ENCODE measurements around the gene KCNIP4. TPM values are rescaled to one million over a fixed set of nuclear protein-coding genes. Genes with fewer than 3 reads are reported as not detected.

The KCNIP4 gene
- total and polyA plus RNA-seq, 2 donors (not counting 3 experiments of a cell fraction or from before 2014, with no cell fraction given), result not detected

- Histone ChIP-seq H3K9me3 (replicated peaks; ENCODE audit: control insufficient read depth, insufficient read depth, low read length) (no peaks in the 10 kb centered on the region), H3K4me1 (ENCODE audit: control insufficient read depth, extremely low read depth, insufficient read depth, low read length) (peaks cover 18% of the 10 kb centered on the region), H3K9me1 (replicated peaks; ENCODE audit: control insufficient read depth, extremely low read depth, insufficient read depth, low read length) (no peaks in the 10 kb centered on the region), H3K4me2 (ENCODE audit: insufficient read depth, low read length) (no peak overlapping the region), H3K9ac (replicated peaks; ENCODE audit: extremely low read depth, insufficient read depth, low read length) (no peak overlapping the region), H4K20me1 (replicated peaks; ENCODE audit: control insufficient read depth, extremely low read depth, insufficient read depth, low read length) (no peaks in the 10 kb centered on the region), H3K27me3 (ENCODE audit: control insufficient read depth in 2 of 2, insufficient read depth in 2 of 2, low read length in 2 of 2) (peaks cover 0 to 6% of the 10 kb centered on the region in 2 experiments), H2AFZ (ENCODE audit: low read depth, low read length) (no peak overlapping the region), H3K79me2 (ENCODE audit: control insufficient read depth, insufficient read depth, low read length) (peaks cover 17% of the 10 kb centered on the region), H3K27ac (ENCODE audit: insufficient read depth, low read depth, low read length) (no peak overlapping the region), H3K4me3 (replicated peaks in 1 of 3; ENCODE audit: insufficient read depth in 1 of 3, low read depth in 1 of 3, low read length in 3 of 3) (no peak overlapping the region), H3K36me3 (ENCODE audit: control insufficient read depth in 2 of 2, extremely low read depth in 1 of 2, insufficient read depth in 2 of 2, low read length in 2 of 2) (no peaks in the 10 kb centered on the region)
- no TSS peak for BruUV-seq (replicated peaks)
- FAIRE-seq (no peak), DNase-seq (ENCODE audit: low read depth, low spot score) (no peak)
- ChIA-PET POLR2A (no interaction called here), CTCF (interaction anchor here (0.8 to 1.4 kb wide), 3 partner anchors 14 to 1069 kb away, joined by 3 to 5 read pairs (median 3); no protein-coding TSS in a partner anchor)
- dilution Hi-C loops (cut with MboI; ENCODE audit: extremely low pct_ligation_motif_present, low sequenced_read_pairs) (loop anchor here (25.0 kb wide), 1 partner anchor 287 kb away; no protein-coding TSS in a partner anchor), intact Hi-C loops (cut with micrococcal nuclease) (no loop called here)
- TF ChIP-seq MYC (IDR thresholded peaks at IDR 0.05; ENCODE audit: low read depth, low read length) (no peak), FOS (IDR thresholded peaks at IDR 0.05; ENCODE audit: borderline replicate concordance, insufficient read depth, low read length) (no peak), GATA2 (IDR thresholded peaks at IDR 0.05; ENCODE audit: insufficient read depth, insufficient read length, low read depth, low read length) (no peak)
- TF ChIP-seq, protein P1, sequence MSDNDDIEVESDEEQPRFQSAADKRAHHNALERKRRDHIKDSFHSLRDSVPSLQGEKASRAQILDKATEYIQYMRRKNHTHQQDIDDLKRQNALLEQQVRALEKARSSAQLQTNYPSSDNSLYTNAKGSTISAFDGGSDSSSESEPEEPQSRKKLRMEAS (IDR thresholded peaks at IDR 0.05; ENCODE audit: insufficient read depth, insufficient read length), result no peak
Observed at GRCh38 chr4:20698820-20699219, 1249.8 kb downstream of the KCNIP4 start.

GRCh38 chr4:20698382-20698781 lies 1250.2 kb downstream of the KCNIP4 start:
- no peak for TF ChIP-seq POLR2A (IDR thresholded peaks at IDR 0.05; ENCODE audit: low read depth, low read length)
- TF ChIP-seq POLR2AphosphoS5 (IDR thresholded peaks at IDR 0.05; ENCODE audit: insufficient read depth, low read depth, low read length), result no peak
- no peak for TF ChIP-seq CTCF (IDR thresholded peaks at IDR 0.05; ENCODE audit: extremely low read depth in 1 of 2, insufficient read depth in 1 of 2, low read depth in 1 of 2, low read length in 2 of 2)
- no peak for TF ChIP-seq JUN (IDR thresholded peaks at IDR 0.05; ENCODE audit: borderline replicate concordance, insufficient read depth, insufficient read length, low read depth)
- no peak for TF ChIP-seq EZH2 (IDR thresholded peaks at IDR 0.05; ENCODE audit: borderline replicate concordance, low read depth, low read length, severe bottlenecking)
- TF ChIP-seq, protein P1 (IDR thresholded peaks at IDR 0.05; ENCODE audit: insufficient read depth, insufficient read length), result no peak
- no peak for TF ChIP-seq MYC (IDR thresholded peaks at IDR 0.05; ENCODE audit: low read depth, low read length)
- Histone ChIP-seq H3K36me3 (ENCODE audit: control insufficient read depth in 2 of 2, extremely low read depth in 1 of 2, insufficient read depth in 2 of 2, low read length in 2 of 2) (no peaks in the 10 kb centered on the region), H3K4me1 (ENCODE audit: control insufficient read depth, extremely low read depth, insufficient read depth, low read length) (peaks cover 18% of the 10 kb centered on the region), H2AFZ (ENCODE audit: low read depth, low read length) (no peak overlapping the region), H4K20me1 (replicated peaks; ENCODE audit: control insufficient read depth, extremely low read depth, insufficient read depth, low read length) (no peaks in the 10 kb centered on the region), H3K9ac (replicated peaks; ENCODE audit: extremely low read depth, insufficient read depth, low read length) (no peak overlapping the region), H3K4me3 (replicated peaks in 1 of 3; ENCODE audit: insufficient read depth in 1 of 3, low read depth in 1 of 3, low read length in 3 of 3) (no peak overlapping the region), H3K27ac (ENCODE audit: insufficient read depth, low read depth, low read length) (no peak overlapping the region), H3K4me2 (ENCODE audit: insufficient read depth, low read length) (no peak overlapping the region), H3K9me1 (replicated peaks; ENCODE audit: control insufficient read depth, extremely low read depth, insufficient read depth, low read length) (no peaks in the 10 kb centered on the region), H3K27me3 (ENCODE audit: control insufficient read depth in 2 of 2, insufficient read depth in 2 of 2, low read length in 2 of 2) (peaks cover 0 to 6% of the 10 kb centered on the region in 2 experiments), H3K79me2 (ENCODE audit: control insufficient read depth, insufficient read depth, low read length) (peaks cover 17% of the 10 kb centered on the region), H3K9me3 (replicated peaks; ENCODE audit: control insufficient read depth, insufficient read depth, low read length) (no peaks in the 10 kb centered on the region)
- ChIA-PET CTCF (interaction anchor here (0.8 to 1.4 kb wide), 4 partner anchors 13 to 1069 kb away, joined by 3 to 5 read pairs (median 3); no protein-coding TSS in a partner anchor), POLR2A (no interaction called here)
- dilution Hi-C loops (cut with MboI; ENCODE audit: extremely low pct_ligation_motif_present, low sequenced_read_pairs) (loop anchor here (25.0 kb wide), 1 partner anchor 286 kb away; no protein-coding TSS in a partner anchor), intact Hi-C loops (cut with micrococcal nuclease) (no loop called here)
- DNase-seq (ENCODE audit: low read depth, low spot score) (no peak), FAIRE-seq (no peak)
- BruUV-seq (replicated peaks), result no TSS peak

All from endothelial cell of umbilical vein (primary cell).